Activated naive CD8-positive, alpha-beta T cell treated with anti-CD3 and anti-CD28 coated beads for 36 hours (primary cell): ENCODE data around the gene USP53. TPM values are rescaled to one million over a fixed set of nuclear protein-coding genes. Genes with fewer than 3 reads are reported as not detected.
"Not testable (repeated sequence)": the region's sequence is repeated elsewhere in the genome, so short reads cannot be mapped to it uniquely, and the experiment has no call there.

Experiments
- DNase-seq: peaks from one replicate; pipeline ENCODE4 v3.0.0; 2021
- H3K27ac Mint-ChIP-seq: one replicate; pipeline ENCODE4 v1.8.0; 2022; ENCODE audit warnings: mild to moderate bottlenecking, moderate library complexity, mixed read lengths
- H3K27me3 Mint-ChIP-seq: one replicate; pipeline ENCODE4 v1.8.0; 2022; ENCODE audit warnings: mild to moderate bottlenecking, mixed read lengths
- H3K36me3 Mint-ChIP-seq: one replicate; pipeline ENCODE4 v1.8.0; 2021; ENCODE audit warnings: mild to moderate bottlenecking, mixed read lengths
- H3K4me1 Mint-ChIP-seq: one replicate; pipeline ENCODE4 v1.8.0; 2021; ENCODE audit warnings: mixed read lengths
- H3K4me3 Mint-ChIP-seq: one replicate; pipeline ENCODE4 v1.8.0; 2022; ENCODE audit warnings: mild to moderate bottlenecking, moderate library complexity, mixed read lengths
- H3K9me3 Mint-ChIP-seq: one replicate; pipeline ENCODE4 v1.8.0; 2022; ENCODE audit warnings: mixed read lengths
- total RNA-seq, 2 experiments: library from RNA; stranded (reverse); gene quantifications; one replicate each; pipeline ENCODE4 v1.2.3, GENCODE V29; 2021

USP53 gene
- total RNA-seq, 2 experiments from 2014 or later, result 12.6 to 13.0 TPM

- Mint-ChIP-seq H3K27me3 (no peaks in the 10 kb centered on the region), H3K36me3 (peaks cover 29% of the 10 kb centered on the region), H3K27ac (no peak overlapping the region), H3K9me3 (peaks cover 1% of the 10 kb centered on the region), H3K4me1 (peaks cover 1% of the 10 kb centered on the region), H3K4me3 (no peak overlapping the region)
- DNase-seq, result no peak
Measured at GRCh38 chr4:119271361-119272085, 59.0 kb downstream of the USP53 start.

- DNase-seq, H3K27ac Mint-ChIP-seq, H3K27me3 Mint-ChIP-seq, H3K36me3 Mint-ChIP-seq, H3K9me3 Mint-ChIP-seq, H3K4me1 Mint-ChIP-seq, H3K4me3 Mint-ChIP-seq: not testable (repeated sequence)
Measured at GRCh38 chr4:119279541-119279940, 67.0 kb downstream of the USP53 start.

- H3K36me3 Mint-ChIP-seq, H3K27ac Mint-ChIP-seq, DNase-seq, H3K4me1 Mint-ChIP-seq, H3K4me3 Mint-ChIP-seq, H3K27me3 Mint-ChIP-seq, H3K9me3 Mint-ChIP-seq: not testable (repeated sequence)
Measured at GRCh38 chr4:119279945-119280344, 67.4 kb downstream of the USP53 start.

GRCh38 chr4:119281393-119281792 lies 68.9 kb downstream of the USP53 start:
- Mint-ChIP-seq H3K4me1 (peaks cover 9% of the 10 kb centered on the region), H3K4me3 (no peak overlapping the region), H3K27ac (no peak overlapping the region), H3K36me3 (peaks cover 7% of the 10 kb centered on the region), H3K27me3 (no peaks in the 10 kb centered on the region), H3K9me3 (no peaks in the 10 kb centered on the region)
- DNase-seq, result no peak

GRCh38 chr4:119284876-119285780 lies 72.6 kb downstream of the USP53 start:
- H3K36me3 Mint-ChIP-seq, result peaks cover 2% of the 10 kb centered on the region
- peak overlapping the region; percentile 0 for H3K27ac Mint-ChIP-seq
- DNase-seq, result no peak
- no peaks in the 10 kb centered on the region for H3K27me3 Mint-ChIP-seq
- H3K4me3 Mint-ChIP-seq, result peak overlapping the region; percentile 53
- H3K4me1 Mint-ChIP-seq, result peaks cover 9% of the 10 kb centered on the region
- no peaks in the 10 kb centered on the region for H3K9me3 Mint-ChIP-seq

- Mint-ChIP-seq H3K27ac (no peak overlapping the region), H3K9me3 (no peaks in the 10 kb centered on the region), H3K4me1 (peaks cover 9% of the 10 kb centered on the region), H3K27me3 (no peaks in the 10 kb centered on the region), H3K36me3 (no peaks in the 10 kb centered on the region), H3K4me3 (no peak overlapping the region)
- DNase-seq, result no peak
Measured at GRCh38 chr4:119286377-119287002, 74.0 kb downstream of the USP53 start.

GRCh38 chr4:119289313-119289712 lies 76.8 kb downstream of the USP53 start:
- Mint-ChIP-seq H3K4me1 (peaks cover 4% of the 10 kb centered on the region), H3K36me3 (peaks cover 2% of the 10 kb centered on the region), H3K27me3 (no peaks in the 10 kb centered on the region), H3K4me3 (no peak overlapping the region), H3K9me3 (no peaks in the 10 kb centered on the region), H3K27ac (no peak overlapping the region)
- no peak for DNase-seq

GRCh38 chr4:119290598-119290997 lies 78.1 kb downstream of the USP53 start:
- H3K4me3 Mint-ChIP-seq, result no peak overlapping the region
- peaks cover 1% of the 10 kb centered on the region for H3K4me1 Mint-ChIP-seq
- no peaks in the 10 kb centered on the region for H3K27me3 Mint-ChIP-seq
- no peaks in the 10 kb centered on the region for H3K9me3 Mint-ChIP-seq
- H3K36me3 Mint-ChIP-seq, result peaks cover 2% of the 10 kb centered on the region
- H3K27ac Mint-ChIP-seq, result no peak overlapping the region
- DNase-seq, result no peak

GRCh38 chr4:119296356-119296755 lies 83.8 kb downstream of the USP53 start:
- Mint-ChIP-seq H3K4me3 (no peak overlapping the region), H3K27ac (no peak overlapping the region), H3K36me3 (peaks cover 42% of the 10 kb centered on the region)

GRCh38 chr4:119297795-119298194 lies 85.3 kb downstream of the USP53 start:
- Mint-ChIP-seq H3K4me3 (peak overlapping the region; percentile 99), H3K36me3 (peaks cover 42% of the 10 kb centered on the region), H3K27ac (no peak overlapping the region), H3K9me3 (peaks cover 3% of the 10 kb centered on the region), H3K27me3 (no peaks in the 10 kb centered on the region), H3K4me1 (peaks cover 27% of the 10 kb centered on the region)
- DNase-seq, result no peak

More at GRCh38 chr4:119296356-119296755, 83.8 kb downstream of the USP53 start:
- no peak for DNase-seq
- peaks cover 3% of the 10 kb centered on the region for H3K9me3 Mint-ChIP-seq
- H3K4me1 Mint-ChIP-seq, result peaks cover 19% of the 10 kb centered on the region
- no peaks in the 10 kb centered on the region for H3K27me3 Mint-ChIP-seq

GRCh38 chr4:119299260-119299671 lies 86.8 kb downstream of the USP53 start:
- peaks cover 3% of the 10 kb centered on the region for H3K9me3 Mint-ChIP-seq
- H3K4me3 Mint-ChIP-seq, result peak overlapping the region; percentile 99
- H3K27me3 Mint-ChIP-seq, result no peaks in the 10 kb centered on the region
- no peak for DNase-seq
- H3K27ac Mint-ChIP-seq, result peak overlapping the region; percentile 98
- H3K4me1 Mint-ChIP-seq, result peaks cover 27% of the 10 kb centered on the region
- peaks cover 44% of the 10 kb centered on the region for H3K36me3 Mint-ChIP-seq

- H3K36me3 Mint-ChIP-seq, result peaks cover 44% of the 10 kb centered on the region
- H3K4me1 Mint-ChIP-seq, result peaks cover 27% of the 10 kb centered on the region
- peak overlapping the region; percentile 98 for H3K27ac Mint-ChIP-seq
- peaks cover 3% of the 10 kb centered on the region for H3K9me3 Mint-ChIP-seq
- no peak for DNase-seq
- H3K27me3 Mint-ChIP-seq, result no peaks in the 10 kb centered on the region
- peak overlapping the region; percentile 99 for H3K4me3 Mint-ChIP-seq
Measured at GRCh38 chr4:119299741-119300100, 87.2 kb downstream of the USP53 start.

GRCh38 chr4:119300101-119300978 lies 87.8 kb downstream of the USP53 start:
- Mint-ChIP-seq H3K4me3 (peak overlapping the region; percentile 99), H3K27ac (peak overlapping the region; percentile 98), H3K4me1 (peaks cover 27% of the 10 kb centered on the region), H3K27me3 (no peaks in the 10 kb centered on the region), H3K9me3 (peaks cover 3% of the 10 kb centered on the region), H3K36me3 (peaks cover 44% of the 10 kb centered on the region)
- DNase-seq, result peak; percentile 96

GRCh38 chr4:119302073-119302832 lies 89.7 kb downstream of the USP53 start:
- DNase-seq, result no peak
- H3K27ac Mint-ChIP-seq, result no peak overlapping the region
- H3K27me3 Mint-ChIP-seq, result no peaks in the 10 kb centered on the region
- no peaks in the 10 kb centered on the region for H3K9me3 Mint-ChIP-seq
- peaks cover 24% of the 10 kb centered on the region for H3K4me1 Mint-ChIP-seq
- H3K4me3 Mint-ChIP-seq, result peak overlapping the region; percentile 99
- peaks cover 31% of the 10 kb centered on the region for H3K36me3 Mint-ChIP-seq
